Neuronal stem cell (in vitro differentiated cells): ENCODE data around the gene ROBO1.
"Not testable (repeated sequence)": the region's sequence is repeated elsewhere in the genome, so short reads cannot be mapped to it uniquely, and the experiment has no call there.

Source experiments
- DNase-seq: peaks from one replicate; pipeline ENCODE4 v3.0.0-alpha.2; 2013; ENCODE audit warnings: low spot score
- H2AFZ ChIP-seq: one replicate; pipeline ENCODE4 v1.6.1; 2013; ENCODE audit warnings: mild to moderate bottlenecking, low read length, inconsistent platforms
- H2AK5ac ChIP-seq: 2 replicates; pipeline ENCODE4 v1.6.1; 2013; ENCODE audit warnings: low read depth, mild to moderate bottlenecking, inconsistent platforms, low read length, moderate library complexity, mixed read lengths
- H2BK120ac ChIP-seq: 2 replicates; pipeline ENCODE4 v1.6.1; 2013; ENCODE audit warnings: low read depth, mild to moderate bottlenecking, inconsistent platforms, low read length, moderate library complexity, mixed read lengths
- H2BK12ac ChIP-seq: one replicate; pipeline ENCODE4 v1.6.1; 2013; ENCODE audit warnings: low read length, inconsistent platforms
- H2BK15ac ChIP-seq: 2 replicates; pipeline ENCODE4 v1.6.1; 2013; ENCODE audit warnings: mild to moderate bottlenecking, low read length, inconsistent platforms, mixed read lengths
- H2BK5ac ChIP-seq: one replicate; pipeline ENCODE4 v1.6.1; 2013; ENCODE audit warnings: inconsistent platforms, mild to moderate bottlenecking, low read length, moderate library complexity
- H3K14ac ChIP-seq: one replicate; pipeline ENCODE4 v1.6.1; 2013; ENCODE audit warnings: low read length, inconsistent platforms
- H3K18ac ChIP-seq: 2 replicates; pipeline ENCODE4 v1.6.1; 2013; ENCODE audit warnings: low read length, inconsistent platforms
- H3K23ac ChIP-seq: 2 replicates; pipeline ENCODE4 v1.6.1; 2013; ENCODE audit warnings: low read depth, mild to moderate bottlenecking, mixed read lengths, low read length, inconsistent platforms; ENCODE audit not compliant: poor library complexity
- H3K27ac ChIP-seq: replicated peaks from 3 replicates; pipeline ENCODE4 v1.5.1; 2013; ENCODE audit warnings: low read length, inconsistent platforms
- H3K27me3 ChIP-seq, 3 experiments: 2 replicates each; pipeline ENCODE4 v1.6.1; 2013; ENCODE audit warnings: low read length in 3 of 3, mild to moderate bottlenecking in 2 of 3, inconsistent platforms in 1 of 3, low read depth in 1 of 3, mixed read lengths in 1 of 3, moderate library complexity in 1 of 3; ENCODE audit not compliant: control insufficient read depth in 3 of 3, insufficient read depth in 3 of 3
- H3K36me3 ChIP-seq, 2 donors: replicated peaks in 1 of 2; 2 replicates each; pipeline ENCODE4 v1.6.1; 2013; ENCODE audit warnings: low read length in 2 of 2; ENCODE audit not compliant: control insufficient read depth in 2 of 2, insufficient read depth in 2 of 2
- H3K4ac ChIP-seq: 2 replicates; pipeline ENCODE4 v1.6.1; 2013; ENCODE audit warnings: inconsistent platforms, mild to moderate bottlenecking, low read length, moderate library complexity
- H3K4me1 ChIP-seq, 2 donors: 1 replicate in 1 of 2; 2 replicates in 1 of 2; pipeline ENCODE4 v1.6.1; 2013; ENCODE audit warnings: low read length in 2 of 2, low read depth in 1 of 2; ENCODE audit not compliant: control insufficient read depth in 2 of 2, insufficient read depth in 1 of 2
- H3K4me2 ChIP-seq: one replicate; pipeline ENCODE4 v1.6.1; 2013; ENCODE audit warnings: mild to moderate bottlenecking, low read length, inconsistent platforms; ENCODE audit not compliant: insufficient read depth, poor library complexity, severe bottlenecking
- H3K4me3 ChIP-seq, 2 donors: 2 replicates each; pipeline ENCODE4 v1.5.1; 2013; ENCODE audit warnings: low read length in 2 of 2, mild to moderate bottlenecking in 2 of 2, inconsistent platforms in 1 of 2, moderate library complexity in 1 of 2
- H3K79me1 ChIP-seq: one replicate; pipeline ENCODE4 v1.6.1; 2013; ENCODE audit warnings: low read depth, mild to moderate bottlenecking, inconsistent platforms, low read length, moderate library complexity
- H3K9ac ChIP-seq: one replicate; pipeline ENCODE4 v1.6.1; 2013; ENCODE audit warnings: mild to moderate bottlenecking, low read depth, low read length, inconsistent platforms; ENCODE audit not compliant: poor library complexity
- H3K9me3 ChIP-seq, 2 donors: replicated peaks in 1 of 2; 2 replicates each; pipeline versions ENCODE3 to v1.6.1; 2013; ENCODE audit warnings: low read length in 2 of 2, mild to moderate bottlenecking in 2 of 2, inconsistent platforms in 1 of 2, low read depth in 1 of 2, mixed read lengths in 1 of 2, moderate library complexity in 1 of 2; ENCODE audit not compliant: control insufficient read depth in 2 of 2, insufficient read depth in 1 of 2
- H4K8ac ChIP-seq: one replicate; pipeline ENCODE4 v1.6.1; 2013; ENCODE audit warnings: low read depth, mild to moderate bottlenecking, inconsistent platforms, low read length, moderate library complexity
- H4K91ac ChIP-seq: one replicate; pipeline ENCODE4 v1.6.1; 2013; ENCODE audit warnings: low read length, low read depth, mild to moderate bottlenecking, inconsistent platforms; ENCODE audit not compliant: poor library complexity
- WGBS, 2 donors: extraction: QIAGEN DNeasy Blood & Tissue Kit; methylation state at CpG; one replicate each; pipeline ENCODE4 v1.1.7; 2013; ENCODE audit warnings: missing lambda C conversion rate in 2 of 2, mixed read lengths in 1 of 2; ENCODE audit not compliant: insufficient read length in 2 of 2, insufficient replicate concordance in 1 of 2; ENCODE audit errors: extremely low coverage in 2 of 2; 5-methylcytosine and 5-hydroxymethylcytosine counted together

The ROBO1 gene

DNA sequence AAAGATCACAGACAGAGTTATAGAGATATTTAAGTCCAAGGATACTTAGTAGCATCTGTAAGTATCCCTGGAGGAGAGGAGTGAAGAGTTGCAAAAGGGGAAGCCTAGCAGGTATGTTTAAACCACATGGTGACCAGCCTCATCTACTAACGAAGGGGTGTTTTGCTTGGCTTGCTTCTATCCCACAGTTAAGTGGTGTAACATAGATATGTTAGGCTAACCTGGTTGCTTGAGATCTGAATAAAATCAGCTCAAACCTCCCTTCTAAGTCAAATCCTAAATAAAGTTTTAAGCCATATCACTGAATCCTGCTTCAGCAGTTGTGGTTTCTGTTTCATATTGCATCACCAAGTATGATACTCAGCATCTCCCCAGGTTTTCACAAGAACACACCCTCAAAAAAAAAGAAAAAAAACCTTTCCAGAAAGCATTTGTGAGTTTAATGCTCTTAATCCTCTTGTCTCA, 880.2 kb downstream of the ROBO1 start:
- DNase-seq: no peak

DNA sequence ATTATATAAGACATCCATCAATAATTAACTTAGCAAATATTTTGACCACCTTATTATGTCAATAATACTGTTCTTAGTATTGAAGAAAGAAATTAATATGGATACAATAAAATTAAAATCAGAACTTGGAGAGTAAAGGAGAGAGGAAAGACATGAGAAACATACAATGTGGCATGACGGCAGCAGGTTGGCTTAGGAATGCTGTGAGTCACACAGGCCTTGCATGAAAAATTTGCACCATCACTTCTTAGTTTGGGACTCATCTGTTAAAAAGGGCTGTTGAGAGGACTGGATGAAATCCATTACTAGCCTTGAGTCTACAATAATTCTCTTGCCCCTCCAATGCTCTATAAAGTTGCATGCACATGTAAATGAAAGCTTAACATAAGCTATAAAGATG, 880.8 kb downstream of the ROBO1 start:
- no CpG with 5 or more reads among the region's 1 CpG for WGBS, 2 donors
- H3K18ac ChIP-seq: no peak overlapping the region
- H3K27ac ChIP-seq: no peak overlapping the region
- no peak overlapping the region for H4K91ac ChIP-seq
- H4K8ac ChIP-seq: no peak overlapping the region
- H3K14ac ChIP-seq: no peak overlapping the region
- no peak for DNase-seq
- no peaks in the 10 kb centered on the region for H3K79me1 ChIP-seq
- no peak overlapping the region for H2AFZ ChIP-seq
- H2BK12ac ChIP-seq: no peak overlapping the region
- no peak overlapping the region for H3K9ac ChIP-seq
- H3K36me3 ChIP-seq: no peaks in the 10 kb centered on the region
- H2BK120ac ChIP-seq: no peak overlapping the region
- peaks cover 0 to 9% of the 10 kb centered on the region in 2 donors for H3K4me1 ChIP-seq
- no peak overlapping the region for H3K4ac ChIP-seq
- no peak overlapping the region for H2BK5ac ChIP-seq
- no peaks in the 10 kb centered on the region for H3K9me3 ChIP-seq
- H2AK5ac ChIP-seq: no peak overlapping the region
- no peak overlapping the region for H2BK15ac ChIP-seq
- H3K27me3 ChIP-seq: no peaks in the 10 kb centered on the region
- H3K4me3 ChIP-seq: no peak overlapping the region
- H3K23ac ChIP-seq: no peak overlapping the region
- no peak overlapping the region for H3K4me2 ChIP-seq

More for the DNA sequence above, 880.2 kb downstream of the ROBO1 start:
- Histone ChIP-seq H4K8ac (no peak overlapping the region), H2BK5ac (no peak overlapping the region), H4K91ac (no peak overlapping the region), H3K4me3 (no peak overlapping the region), H3K14ac (no peak overlapping the region), H2AFZ (no peak overlapping the region), H3K79me1 (no peaks in the 10 kb centered on the region), H2AK5ac (no peak overlapping the region), H3K4ac (no peak overlapping the region), H3K18ac (no peak overlapping the region), H3K23ac (no peak overlapping the region), H3K36me3 (no peaks in the 10 kb centered on the region), H3K4me1 (peaks cover 0 to 9% of the 10 kb centered on the region in 2 donors), H3K9me3 (no peaks in the 10 kb centered on the region), H3K9ac (no peak overlapping the region), H2BK12ac (no peak overlapping the region), H2BK120ac (no peak overlapping the region), H3K27ac (no peak overlapping the region), H3K27me3 (no peaks in the 10 kb centered on the region), H3K4me2 (no peak overlapping the region), H2BK15ac (no peak overlapping the region)
- no CpG with 5 or more reads among the region's 1 CpG for WGBS, 2 donors

GRCh38 chr3:78884567-78884966, 883.2 kb downstream of the ROBO1 start:
- not testable (repeated sequence) for H3K18ac ChIP-seq, H2AK5ac ChIP-seq, DNase-seq, H3K27me3 ChIP-seq, H3K4me2 ChIP-seq, H2BK120ac ChIP-seq, H3K9ac ChIP-seq, H2BK15ac ChIP-seq, H2BK12ac ChIP-seq, H3K27ac ChIP-seq, H3K9me3 ChIP-seq, H2AFZ ChIP-seq, H4K91ac ChIP-seq, H3K4me1 ChIP-seq, H3K23ac ChIP-seq, H3K79me1 ChIP-seq, H3K36me3 ChIP-seq, H2BK5ac ChIP-seq, H3K14ac ChIP-seq, H4K8ac ChIP-seq, H3K4me3 ChIP-seq, H3K4ac ChIP-seq
- WGBS, 2 donors: no CpG with 5 or more reads among the region's 1 CpG

DNA sequence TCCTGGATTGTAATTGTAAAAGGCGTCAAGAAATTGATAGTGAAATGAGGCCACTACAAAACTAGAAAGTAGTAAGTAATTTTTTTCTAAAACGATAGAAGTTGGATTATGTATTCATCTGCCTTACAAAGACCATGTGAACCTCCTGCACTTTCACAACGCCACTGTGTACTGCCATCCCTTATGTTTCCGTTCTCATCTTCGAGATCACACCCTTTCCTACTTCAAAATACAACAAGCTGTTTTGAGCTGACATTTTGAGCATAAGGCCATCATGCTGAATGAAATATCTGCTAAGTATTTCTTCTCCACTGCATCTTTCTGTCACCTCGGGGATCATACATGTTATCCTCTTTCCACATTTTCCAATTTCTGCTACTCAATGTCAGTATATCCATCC, 885.5 kb downstream of the ROBO1 start:
- Histone ChIP-seq H3K4me1 (peaks cover 0 to 1% of the 10 kb centered on the region in 2 donors), H2AFZ (no peak overlapping the region), H2BK12ac (no peak overlapping the region), H2BK120ac (no peak overlapping the region), H3K4me3 (no peak overlapping the region), H4K91ac (no peak overlapping the region), H3K23ac (no peak overlapping the region), H3K27me3 (no peaks in the 10 kb centered on the region), H3K18ac (no peak overlapping the region), H2BK5ac (no peak overlapping the region), H3K27ac (no peak overlapping the region), H3K79me1 (no peaks in the 10 kb centered on the region), H3K9me3 (no peaks in the 10 kb centered on the region), H4K8ac (no peak overlapping the region), H3K4ac (no peak overlapping the region), H3K36me3 (no peaks in the 10 kb centered on the region), H2AK5ac (no peak overlapping the region), H3K4me2 (no peak overlapping the region), H3K14ac (no peak overlapping the region), H3K9ac (no peak overlapping the region), H2BK15ac (no peak overlapping the region)
- DNase-seq: no peak
- WGBS, 2 donors: no CpG with 5 or more reads among the region's 6 CpGs
